HG02870 (cell line): ENCODE data around the gene CTU2.

Experiments
- ATAC-seq: cut with Tn5 transposase; IDR thresholded peaks from one replicate; pipeline ENCODE4 v1.9.1; 2021; ENCODE audit warnings: mild to moderate bottlenecking, moderate library complexity; ENCODE audit not compliant: unreplicated experiment

Gene CTU2

DNA sequence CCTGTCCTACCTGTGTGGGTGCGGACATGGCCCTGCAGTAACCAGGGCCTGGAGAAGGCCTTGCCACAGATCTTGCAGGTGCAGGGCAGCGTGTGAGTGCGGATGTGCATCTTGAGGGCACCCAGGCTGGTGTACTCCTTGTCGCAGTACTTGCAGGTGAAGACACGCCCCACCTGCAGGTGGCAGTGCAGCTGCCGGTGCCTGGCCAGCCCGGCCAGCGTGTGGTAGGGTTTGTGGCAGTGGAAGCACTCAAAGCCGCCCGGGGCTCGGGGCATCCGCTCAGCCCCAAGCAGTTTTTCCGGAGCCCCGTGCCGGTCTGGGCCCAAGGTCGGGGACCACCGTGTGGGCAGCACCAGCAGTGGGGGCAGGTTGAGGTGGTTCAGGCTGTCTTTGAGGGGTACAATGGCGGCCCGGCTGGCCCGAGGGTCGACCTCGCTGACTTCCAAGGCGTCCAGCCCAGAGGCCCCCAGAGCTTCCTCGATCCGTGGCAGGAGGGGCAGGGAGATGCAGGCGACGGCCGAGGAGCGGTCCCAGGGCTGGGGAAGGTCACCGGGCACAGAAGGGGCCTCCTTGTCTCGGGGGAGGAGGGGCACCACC, 25.1 kb upstream of the CTU2 start:
- no peak for ATAC-seq

DNA sequence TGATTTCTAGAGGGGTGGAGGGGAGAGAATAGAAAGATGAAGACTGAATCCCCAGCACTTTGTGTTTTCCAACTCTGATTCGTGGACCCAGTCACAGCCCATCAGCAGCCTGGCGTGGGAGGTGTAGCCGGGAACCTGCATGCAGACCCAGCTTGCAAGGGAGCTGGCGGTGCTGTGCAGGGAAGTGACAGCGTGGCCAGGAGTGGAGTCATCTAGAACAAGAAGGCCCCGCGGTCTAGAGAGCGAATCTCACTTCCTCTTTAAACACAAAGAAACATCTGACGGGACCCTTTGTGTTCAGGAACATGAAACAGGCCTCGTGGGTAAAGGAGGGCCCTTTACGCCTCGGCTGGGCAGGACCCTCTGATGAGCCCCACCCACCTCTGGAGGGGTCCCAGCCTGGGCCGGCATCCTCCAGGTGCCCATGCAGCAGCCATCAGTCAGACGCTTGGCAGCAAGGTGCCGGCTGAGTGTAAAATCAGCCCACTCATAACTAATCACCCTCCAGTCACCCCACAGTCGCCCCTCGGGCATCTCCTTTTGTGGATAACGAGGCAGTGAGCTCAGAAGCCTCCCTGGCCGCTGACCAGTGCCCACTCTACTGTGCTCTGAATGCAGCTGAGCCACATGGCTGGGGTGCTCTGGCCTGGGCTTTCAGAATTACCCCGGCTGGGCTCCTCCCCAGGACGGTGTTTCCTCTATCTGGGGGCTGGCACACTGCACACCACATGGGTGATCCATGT, 24.4 kb upstream of the CTU2 start:
- ATAC-seq = peak; percentile 59

DNA sequence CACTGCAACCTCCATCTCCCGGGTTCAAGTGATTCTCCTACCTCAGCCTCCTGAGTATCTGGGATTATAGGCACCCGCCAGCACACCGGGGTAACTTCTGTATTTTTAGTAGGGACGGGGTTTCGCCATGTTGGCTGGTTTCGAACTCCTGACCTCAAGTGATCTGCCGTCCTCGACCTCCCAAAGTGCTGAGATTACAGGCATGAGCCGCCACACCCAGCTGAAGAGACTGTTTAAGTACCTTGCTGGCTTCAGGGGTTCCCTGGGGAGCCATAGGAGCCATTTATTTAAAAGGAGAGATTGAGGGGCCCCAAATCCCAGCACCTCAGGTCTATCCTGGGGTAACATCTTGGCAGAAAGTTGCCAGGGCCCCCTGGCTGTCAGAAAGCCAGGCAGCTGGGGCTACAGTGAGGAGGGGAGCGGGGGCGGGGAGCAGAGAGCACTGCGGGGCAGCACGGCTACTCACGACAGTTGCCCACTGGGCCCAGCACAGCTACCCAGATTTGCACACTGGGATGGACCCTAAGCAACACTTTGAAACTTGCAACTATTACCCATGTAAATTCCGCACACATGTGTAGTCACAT, 21.6 kb upstream of the CTU2 start:
- no peak for ATAC-seq

DNA sequence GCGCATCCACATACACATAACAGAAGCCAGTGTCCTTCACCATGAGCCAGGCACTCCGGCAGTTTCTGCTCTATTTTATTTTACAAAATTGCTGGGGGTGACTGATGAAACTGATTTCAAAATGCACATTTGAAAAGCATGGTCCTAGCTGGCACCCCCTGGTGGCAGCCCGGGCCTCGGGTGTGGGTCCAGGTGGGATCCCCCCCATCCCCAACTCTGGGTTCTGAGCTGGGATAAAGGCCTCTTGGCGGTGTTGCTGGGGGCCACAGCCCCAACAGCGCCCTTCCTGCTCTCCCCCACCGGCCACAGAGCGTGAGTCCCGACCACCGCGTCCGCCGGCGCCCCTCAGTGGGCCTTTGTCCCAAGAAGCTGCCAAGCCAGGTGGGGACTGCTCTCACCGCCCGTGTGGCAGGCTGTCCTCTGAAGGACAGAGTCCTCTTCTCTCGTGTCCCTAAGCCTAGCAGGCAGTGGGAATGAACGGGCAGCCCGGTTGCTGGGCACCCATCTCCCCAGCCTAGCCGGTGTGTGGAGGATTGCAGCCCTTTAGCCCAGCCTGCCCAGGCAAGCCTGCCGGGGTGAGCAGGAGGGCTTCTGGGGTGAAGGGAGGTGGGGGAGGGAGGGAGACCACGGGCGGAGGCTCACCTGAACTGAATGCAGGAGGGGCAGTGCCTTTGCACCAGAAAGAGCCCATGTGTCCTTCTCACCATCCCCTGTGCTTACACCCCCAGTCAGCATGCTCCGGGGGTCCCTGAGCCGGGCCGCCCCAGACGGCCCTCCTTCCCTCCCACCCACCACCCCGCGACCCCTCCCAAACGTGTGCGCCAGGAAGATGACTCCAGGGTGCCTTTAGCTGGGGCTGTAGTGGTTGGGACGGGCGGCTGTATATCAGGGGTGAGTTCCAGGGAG, 20.9 kb upstream of the CTU2 start:
- ATAC-seq = no peak

DNA sequence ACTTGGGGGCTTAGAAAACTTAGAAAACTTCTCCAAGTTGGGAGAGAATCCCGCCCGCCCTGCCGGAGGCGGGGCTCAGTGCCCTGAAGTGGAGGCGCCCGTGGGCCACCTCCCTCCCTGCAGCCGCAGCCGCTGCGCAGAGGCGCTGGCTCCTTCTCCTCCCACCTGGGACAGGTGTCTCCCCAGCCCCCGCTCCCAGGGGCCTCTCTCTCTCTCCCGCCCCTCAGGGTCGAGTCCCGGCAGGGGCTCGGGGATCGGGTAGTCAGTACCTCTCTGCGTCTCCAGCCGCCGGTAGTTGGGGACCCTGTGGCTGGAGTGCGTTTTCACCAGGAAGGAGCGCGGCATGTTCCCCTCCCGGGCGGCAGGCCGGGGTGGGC, 20.3 kb upstream of the CTU2 start:
- ATAC-seq = peak; percentile 4

DNA sequence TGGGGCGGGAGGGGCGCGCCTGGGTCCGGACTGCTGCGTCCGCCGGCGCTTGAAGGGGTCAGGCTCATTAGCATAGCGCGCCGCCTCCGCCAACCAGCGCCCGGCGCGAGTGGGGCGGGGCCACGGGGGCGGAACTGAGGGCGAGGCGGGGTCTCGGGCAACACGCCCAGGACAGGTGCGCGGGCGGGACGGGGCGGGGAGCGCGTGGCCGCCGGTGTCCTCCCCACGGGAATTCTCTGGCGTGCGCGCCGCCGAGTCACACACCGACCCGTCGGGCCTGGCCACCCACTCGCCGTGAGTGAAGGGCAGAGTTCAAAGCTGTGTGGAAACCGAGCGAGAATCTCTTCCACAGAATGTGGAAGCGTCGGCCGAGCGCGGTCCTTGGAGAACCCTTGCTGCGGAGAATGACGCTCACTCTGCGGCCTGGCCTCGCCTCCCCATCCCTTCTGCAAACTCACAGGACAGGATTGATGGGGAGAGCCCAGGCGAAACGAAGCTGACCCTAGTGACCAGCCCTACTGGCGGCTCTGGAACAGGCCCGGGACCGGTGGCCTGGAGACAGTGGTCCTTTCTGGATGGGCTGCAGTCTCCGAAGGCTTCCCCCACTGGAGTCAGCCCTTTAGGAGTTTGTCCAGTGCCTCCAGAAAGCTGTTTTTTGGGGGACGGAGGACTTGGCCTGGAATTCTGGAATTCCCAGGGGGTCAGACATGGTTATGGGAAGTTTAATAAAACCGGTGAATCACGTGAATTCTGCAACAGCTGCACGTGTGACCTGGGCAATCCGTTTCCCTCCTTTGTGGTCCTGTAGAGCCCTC, 19.7 kb upstream of the CTU2 start, which contains the start of gene SNAI3:
SNAI3 (minus strand) TSS at position 69 of the 815 bp plus-strand sequence. CDS start 101 bp downstream, outside the sequence.
- ATAC-seq = peak; percentile 61

DNA sequence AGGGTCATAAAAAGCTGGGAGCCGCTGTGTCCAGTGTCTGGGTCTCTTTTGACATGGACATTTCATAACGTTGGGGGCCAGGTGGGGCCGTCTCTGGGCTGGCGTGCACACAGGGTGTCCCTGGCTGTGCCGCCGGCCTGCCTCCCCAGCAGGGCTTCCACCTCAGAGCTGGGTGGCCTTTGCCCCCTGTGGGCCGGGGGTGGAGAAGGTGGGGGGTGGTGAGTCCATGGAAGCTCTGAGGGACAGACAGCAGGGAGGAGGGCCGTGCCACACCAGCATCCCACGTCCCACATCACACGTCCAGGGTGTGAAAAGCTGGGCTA, 19.1 kb upstream of the CTU2 start:
- no peak for ATAC-seq

DNA sequence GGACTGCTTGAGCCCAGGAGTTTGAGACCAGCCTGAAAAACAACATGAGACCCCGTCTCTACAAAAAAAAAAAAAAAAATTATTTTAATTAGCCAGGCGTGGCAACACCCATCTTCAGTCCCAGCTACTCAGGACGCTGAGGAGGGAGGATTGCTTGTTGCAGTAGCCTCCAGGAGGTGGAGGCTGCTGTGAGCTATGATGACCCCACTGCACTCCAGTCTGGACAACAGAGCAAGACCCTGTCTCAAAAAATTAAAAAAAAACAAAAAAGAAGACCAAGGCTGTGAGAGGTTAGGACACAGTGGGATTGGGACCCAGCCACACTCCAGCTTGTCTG, 18.7 kb upstream of the CTU2 start:
- ATAC-seq = no peak

DNA sequence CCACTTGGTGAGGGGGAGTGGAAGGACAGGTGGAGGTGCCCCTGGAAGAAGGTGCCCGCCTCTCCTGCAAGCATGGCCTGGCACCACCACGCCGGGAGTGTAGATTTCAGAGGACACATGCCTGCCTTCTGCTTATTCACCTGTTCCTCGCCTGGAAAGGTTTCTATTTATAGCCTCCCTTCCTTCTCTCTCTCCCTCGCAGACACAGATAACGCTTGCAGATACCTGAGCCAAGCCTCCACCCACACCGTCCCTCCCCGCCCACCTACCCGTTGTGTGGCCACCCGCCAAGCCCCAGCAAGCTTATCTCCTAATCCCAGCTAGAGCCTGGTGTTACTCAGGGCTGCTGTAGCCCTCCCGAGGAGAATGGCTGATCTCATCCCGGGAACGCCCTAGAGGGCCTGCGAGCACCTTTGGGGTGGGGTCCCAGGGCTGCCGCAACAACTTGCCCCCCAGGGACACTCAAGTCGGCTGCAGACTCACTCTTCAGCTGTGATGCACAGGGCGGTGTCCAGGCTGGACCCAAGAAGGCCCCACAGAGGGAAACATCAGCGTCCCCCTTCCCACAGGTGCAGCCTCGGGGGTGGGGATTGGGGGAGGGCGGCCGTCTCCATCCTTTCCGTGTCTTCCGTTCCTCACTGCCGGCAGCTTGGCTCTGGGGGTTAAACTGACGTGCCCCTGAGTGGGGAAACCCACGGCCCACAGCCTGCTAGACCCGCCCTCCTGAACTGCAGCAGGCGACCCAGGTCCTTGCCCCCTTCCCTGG, 18.1 kb upstream of the CTU2 start:
- no peak for ATAC-seq

DNA sequence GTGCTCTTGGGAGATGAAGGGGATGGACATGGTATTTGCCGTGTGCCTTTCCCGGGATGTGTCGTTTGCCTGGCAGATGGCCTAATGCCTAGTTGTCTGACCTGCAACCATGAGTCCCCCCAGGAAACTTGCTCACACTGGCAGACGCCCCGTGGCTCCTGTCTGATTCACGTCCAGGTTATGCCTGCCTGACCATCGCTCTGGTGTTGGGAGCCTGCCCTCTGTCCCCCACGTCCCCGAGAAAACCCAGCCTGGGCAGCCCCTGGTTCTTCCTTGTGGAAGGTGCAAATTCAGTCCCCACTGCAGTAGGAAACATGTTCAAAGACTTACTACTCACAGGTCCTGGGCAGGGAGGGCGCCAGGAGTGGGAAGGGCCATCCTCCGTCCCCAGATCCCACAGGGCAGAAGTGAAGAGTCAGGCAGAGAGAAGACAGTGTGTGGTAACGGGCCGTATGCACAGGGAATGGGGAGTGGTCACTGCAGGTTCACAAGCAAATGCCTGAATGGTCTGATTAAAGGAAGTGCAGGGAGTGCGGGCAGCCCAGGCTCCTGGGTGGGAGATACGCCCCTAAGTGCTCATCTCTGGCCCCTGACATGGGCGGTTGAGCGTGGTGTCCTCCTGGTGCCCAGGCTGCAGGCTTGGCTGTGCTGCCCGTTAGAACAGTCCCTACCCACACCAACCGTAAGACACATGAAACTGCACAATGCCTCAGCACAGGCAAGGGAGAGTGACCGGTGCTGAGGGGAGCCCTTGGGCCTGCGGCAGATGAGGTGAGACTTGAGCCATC, 15.8 kb upstream of the CTU2 start:
- no peak for ATAC-seq

DNA sequence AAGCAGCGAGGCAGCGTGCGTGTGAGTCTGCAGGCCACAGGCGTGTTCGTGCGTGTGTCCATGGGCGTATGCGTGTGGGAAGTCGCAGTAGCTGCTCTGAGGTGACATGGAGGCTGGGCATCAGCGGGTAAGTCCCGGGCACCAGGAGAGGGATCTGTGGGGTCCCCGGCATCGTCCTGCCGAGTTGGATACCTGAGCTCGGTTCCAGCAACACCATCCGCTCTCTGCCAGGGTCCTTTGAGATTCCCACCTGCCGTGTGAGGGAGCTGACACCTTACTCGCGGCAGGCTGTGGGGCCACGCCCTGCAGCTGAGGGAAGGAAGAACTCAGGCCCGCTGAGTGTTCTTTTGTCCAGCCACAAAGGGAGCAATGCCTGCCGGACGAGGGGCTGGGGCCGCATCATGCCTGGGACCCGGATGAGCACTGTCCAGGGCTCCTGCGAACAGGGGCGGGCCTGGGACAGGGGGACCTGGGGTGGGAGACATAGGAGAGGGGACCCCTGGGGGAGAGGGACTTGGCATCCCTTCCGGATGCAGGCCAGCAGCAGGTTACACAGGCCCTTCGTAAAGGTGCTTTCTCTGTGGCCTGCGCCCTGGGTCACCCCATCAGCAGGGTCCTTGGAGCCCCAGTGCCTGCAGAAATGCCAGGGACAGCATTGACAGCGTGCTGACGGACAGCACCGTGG, 15.0 kb upstream of the CTU2 start:
- no peak for ATAC-seq

DNA sequence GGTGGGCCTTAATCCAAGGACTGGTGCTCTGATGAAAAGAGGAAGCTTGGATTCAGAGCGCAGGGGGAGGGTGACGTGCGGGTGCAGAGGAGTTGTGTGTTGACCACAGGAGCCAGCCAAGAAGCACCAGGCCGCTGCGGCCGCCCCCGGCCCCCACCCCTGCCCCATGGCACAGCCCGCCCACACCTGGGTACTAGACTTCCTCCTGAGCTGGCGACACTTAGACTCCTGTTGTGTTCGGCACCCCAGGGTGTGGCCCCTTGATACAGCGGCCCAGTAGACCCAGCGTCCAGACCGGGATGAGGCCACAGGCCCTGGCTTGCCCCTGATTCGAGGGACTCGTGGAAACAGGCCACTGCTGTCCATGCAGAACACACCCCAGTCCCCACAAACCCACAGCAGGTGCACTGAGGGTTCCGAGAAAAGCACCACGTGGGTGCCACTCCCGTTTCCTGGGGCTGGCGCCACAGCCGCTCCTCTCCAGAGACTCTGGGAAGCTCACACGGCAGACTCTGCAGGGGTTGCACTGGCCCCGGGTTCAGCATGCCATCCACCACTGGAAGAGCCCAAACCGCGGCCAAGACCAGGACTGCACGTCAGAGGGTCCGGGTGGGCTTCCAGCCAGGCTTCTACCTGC, 14.3 kb upstream of the CTU2 start:
- ATAC-seq = no peak

DNA sequence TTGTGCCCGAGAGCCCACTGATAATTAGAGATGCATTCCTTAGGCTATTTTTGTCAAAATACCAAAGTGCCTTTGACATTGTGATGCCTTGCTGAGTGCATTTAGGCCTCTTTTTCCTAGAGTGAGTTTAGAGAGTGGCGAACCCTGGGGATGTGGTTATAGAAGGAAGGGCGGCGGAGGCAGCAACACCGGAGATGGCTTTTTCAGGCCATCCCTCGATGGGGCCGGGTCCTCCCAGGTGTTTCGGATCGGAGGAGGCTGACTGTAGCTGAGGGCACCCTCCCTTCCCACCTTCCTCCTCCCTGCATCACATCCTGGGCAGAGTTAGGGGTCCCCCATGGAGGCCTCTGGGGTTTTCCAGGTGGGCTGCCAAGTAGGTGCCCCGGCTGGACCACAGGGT, 13.4 kb upstream of the CTU2 start:
- ATAC-seq = no peak

DNA sequence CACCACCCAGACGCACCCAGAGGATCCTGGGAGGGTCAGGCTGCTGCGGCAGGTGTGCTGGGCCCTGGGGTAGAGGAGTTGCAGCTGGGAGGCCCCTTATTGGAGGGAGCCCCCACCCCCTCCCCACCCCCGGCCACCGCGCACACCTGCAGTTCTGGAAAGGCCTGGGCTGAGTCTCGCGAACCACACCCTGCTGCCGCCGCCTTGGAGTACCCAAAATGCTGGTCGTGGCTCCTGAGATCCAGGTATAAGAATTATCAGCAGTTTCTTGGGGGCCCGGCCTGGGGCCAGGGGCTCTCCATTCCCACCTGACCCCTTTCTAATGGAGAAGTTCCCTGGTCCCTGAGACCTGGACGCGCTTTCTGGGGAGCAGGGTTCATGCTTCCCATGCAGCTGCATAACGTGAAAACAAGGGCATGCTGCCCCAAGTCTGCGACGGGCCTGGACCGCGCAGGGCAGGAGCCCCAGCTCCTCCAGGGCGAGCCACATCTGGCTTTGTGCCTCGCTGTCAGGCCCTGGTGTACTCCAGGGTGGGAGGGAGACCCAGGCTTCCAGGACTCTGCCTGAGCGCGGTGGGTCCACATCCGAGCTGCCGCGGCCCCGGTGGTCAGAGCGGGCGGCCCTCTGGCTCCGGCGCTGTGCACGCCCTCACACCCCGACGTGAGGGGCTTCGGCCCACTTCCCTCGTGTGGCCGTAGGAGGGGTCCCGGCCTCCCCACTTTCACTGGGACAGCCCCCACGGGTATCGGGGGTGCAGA, 12.7 kb upstream of the CTU2 start:
- no peak for ATAC-seq

DNA sequence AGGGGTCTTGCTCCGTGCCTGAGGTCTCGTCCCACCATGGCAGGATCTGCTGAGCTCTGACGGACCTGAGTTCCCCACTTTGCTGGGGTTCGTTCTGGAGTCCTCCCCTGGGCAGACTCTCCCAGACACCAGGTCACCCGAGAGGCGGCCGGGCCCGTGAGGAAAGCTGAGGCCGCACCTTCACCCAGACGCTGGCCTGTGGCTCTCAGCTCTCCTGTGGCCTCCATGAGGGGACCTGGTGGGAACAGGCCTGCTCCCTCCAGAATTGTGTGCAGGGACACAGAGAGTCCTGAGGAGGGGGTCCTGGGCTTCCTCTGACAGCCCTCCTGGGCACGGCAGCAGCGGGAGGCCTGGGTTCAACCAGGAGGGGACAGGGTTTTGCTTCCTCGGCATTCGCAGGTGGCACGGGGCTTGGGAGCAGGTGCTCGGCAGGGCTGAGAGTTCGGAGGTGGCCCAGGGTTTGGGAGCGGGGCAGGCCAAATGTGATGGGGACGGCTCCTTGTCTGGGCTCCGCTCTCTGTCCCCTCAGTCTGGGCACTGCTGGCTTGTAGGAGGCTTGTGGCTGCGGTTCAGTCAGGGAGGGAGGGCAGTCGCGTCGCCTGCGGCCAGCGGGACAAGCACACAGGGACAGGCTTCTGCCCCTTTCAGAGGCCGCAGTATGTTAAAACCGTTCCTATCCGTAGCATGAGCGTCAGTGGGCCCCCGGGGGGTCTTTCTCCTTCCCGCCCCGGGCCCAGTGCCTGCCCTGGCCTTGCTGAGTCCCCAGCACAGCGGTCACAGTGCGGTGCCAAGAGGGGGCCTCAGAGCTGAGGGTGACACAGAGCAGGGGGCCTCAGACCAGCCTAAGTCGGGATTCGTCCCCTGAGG, 11.8 kb upstream of the CTU2 start:
- no peak for ATAC-seq

DNA sequence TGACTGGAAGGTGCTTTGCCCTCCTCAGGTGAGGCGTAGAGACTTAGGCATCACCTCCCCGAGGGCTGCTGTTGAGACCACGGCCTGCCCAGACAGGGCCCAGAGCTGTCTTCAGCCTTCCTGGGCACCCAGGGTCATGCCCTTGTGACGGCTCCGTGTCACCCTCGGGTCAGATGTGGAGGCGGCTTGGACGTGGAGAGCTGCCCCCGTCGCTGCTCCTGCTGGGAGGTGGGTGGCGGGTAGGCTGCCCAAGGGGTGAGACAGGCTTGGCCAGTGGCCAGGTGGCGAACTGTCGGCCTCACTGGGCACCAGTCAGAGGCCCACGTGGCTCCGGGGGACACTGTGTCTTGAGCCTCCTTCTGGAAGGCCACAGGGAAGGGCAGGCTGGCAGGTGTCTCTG, 11.1 kb upstream of the CTU2 start:
- no peak for ATAC-seq

DNA sequence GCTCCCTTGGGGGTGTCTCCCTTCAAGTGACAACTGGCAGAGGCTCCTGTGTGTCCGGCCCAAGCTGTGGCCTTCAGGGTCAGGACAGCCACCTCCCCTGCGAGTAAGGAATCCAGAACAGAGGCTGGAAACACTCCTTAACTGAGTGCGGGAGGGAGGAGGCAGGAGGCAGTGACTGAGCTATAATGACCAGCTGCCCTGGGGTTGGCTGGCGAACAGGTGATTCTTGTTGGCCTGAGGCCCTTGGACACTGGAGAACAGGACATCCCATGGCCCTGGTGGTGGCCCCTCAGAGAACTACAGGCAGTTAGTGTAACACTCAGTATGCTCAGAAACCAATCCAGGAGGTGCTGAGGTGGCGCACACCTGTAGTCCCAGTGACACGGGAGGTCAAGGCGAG, 10.6 kb upstream of the CTU2 start:
- ATAC-seq = no peak
